Rectal smooth muscle tissue (tissue), 1 donor: ENCODE measurements around the gene STAC3.
"Not testable (repeated sequence)": the region's sequence is repeated elsewhere in the genome, so short reads cannot be mapped to it uniquely, and the experiment has no call there.

Source experiments
- H3K27ac ChIP-seq: one replicate; pipeline ENCODE4 v1.7.0; 2013; ENCODE audit warnings: low read depth, low read length, inconsistent platforms
- H3K27me3 ChIP-seq: one replicate; pipeline ENCODE4 v1.7.0; 2013; ENCODE audit warnings: low read length; ENCODE audit not compliant: control insufficient read depth, insufficient read depth
- H3K36me3 ChIP-seq: one replicate; pipeline ENCODE4 v1.7.0; 2013; ENCODE audit warnings: low read length; ENCODE audit not compliant: control insufficient read depth, insufficient read depth
- H3K4me1 ChIP-seq: one replicate; pipeline ENCODE4 v1.7.0; 2013; ENCODE audit warnings: low read length; ENCODE audit not compliant: control insufficient read depth, insufficient read depth
- H3K4me3 ChIP-seq: one replicate; pipeline ENCODE4 v1.7.0; 2013; ENCODE audit warnings: low read length
- H3K9ac ChIP-seq: one replicate; pipeline ENCODE4 v1.7.0; 2013; ENCODE audit warnings: low read length

The STAC3 gene

GRCh38 chr12:57250956-57251355, at the start of gene STAC3:
STAC3 (minus strand) TSS chr12:57251187; CDS start chr12:57249636, 1,551 bp downstream.
- Histone ChIP-seq H3K36me3 (peaks cover under 1% of the 10 kb centered on the region), H3K4me1 (no peaks in the 10 kb centered on the region), H3K27me3 (no peaks in the 10 kb centered on the region), H3K4me3 (no peak within 1 kb of the TSS), H3K27ac (no peak within 1 kb of the TSS), H3K9ac (no peak within 1 kb of the TSS)

- peaks cover 24% of the 10 kb centered on the region for H3K36me3 ChIP-seq
- no peak overlapping the region for H3K27ac ChIP-seq
- H3K9ac ChIP-seq = no peak overlapping the region
- H3K4me1 ChIP-seq = no peaks in the 10 kb centered on the region
- H3K4me3 ChIP-seq = no peak overlapping the region
- no peaks in the 10 kb centered on the region for H3K27me3 ChIP-seq
Measured at GRCh38 chr12:57299514-57300016, 48.6 kb upstream of the STAC3 start.

GRCh38 chr12:57296291-57296690, 45.3 kb upstream of the STAC3 start:
- H3K4me1 ChIP-seq = no peaks in the 10 kb centered on the region
- H3K36me3 ChIP-seq = peaks cover 29% of the 10 kb centered on the region
- H3K27ac ChIP-seq = no peak overlapping the region

GRCh38 chr12:57282073-57282472, 31.1 kb upstream of the STAC3 start:
- H3K36me3 ChIP-seq = peaks cover 25% of the 10 kb centered on the region
- not testable (repeated sequence) for H3K4me1 ChIP-seq, H3K4me3 ChIP-seq, H3K27ac ChIP-seq, H3K27me3 ChIP-seq, H3K9ac ChIP-seq

More at GRCh38 chr12:57296291-57296690, 45.3 kb upstream of the STAC3 start:
- Histone ChIP-seq H3K4me3 (no peak overlapping the region), H3K9ac (no peak overlapping the region), H3K27me3 (no peaks in the 10 kb centered on the region)

- H3K9ac ChIP-seq = no peak overlapping the region
- peaks cover 26% of the 10 kb centered on the region for H3K36me3 ChIP-seq
Measured at GRCh38 chr12:57280211-57281062, 29.4 kb upstream of the STAC3 start.

GRCh38 chr12:57278465-57279381, 27.7 kb upstream of the STAC3 start:
- Histone ChIP-seq H3K36me3 (peaks cover 22% of the 10 kb centered on the region), H3K27me3 (no peaks in the 10 kb centered on the region), H3K27ac (no peak overlapping the region), H3K4me3 (no peak overlapping the region), H3K4me1 (no peaks in the 10 kb centered on the region), H3K9ac (no peak overlapping the region)

More at GRCh38 chr12:57280211-57281062, 29.4 kb upstream of the STAC3 start:
- Histone ChIP-seq H3K27ac (no peak overlapping the region), H3K27me3 (no peaks in the 10 kb centered on the region), H3K4me1 (no peaks in the 10 kb centered on the region), H3K4me3 (no peak overlapping the region)

- Histone ChIP-seq H3K36me3 (peaks cover 26% of the 10 kb centered on the region), H3K9ac (no peak overlapping the region), H3K27me3 (no peaks in the 10 kb centered on the region), H3K4me1 (no peaks in the 10 kb centered on the region), H3K4me3 (no peak overlapping the region), H3K27ac (no peak overlapping the region)
Measured at GRCh38 chr12:57276935-57277563, 26.1 kb upstream of the STAC3 start.

- not testable (repeated sequence) for H3K27me3 ChIP-seq, H3K4me1 ChIP-seq, H3K27ac ChIP-seq, H3K9ac ChIP-seq, H3K4me3 ChIP-seq
- H3K36me3 ChIP-seq = peaks cover 25% of the 10 kb centered on the region
Measured at GRCh38 chr12:57276233-57276632, 25.2 kb upstream of the STAC3 start.

- Histone ChIP-seq H3K27ac (no peak overlapping the region), H3K9ac (no peak overlapping the region)
Measured at GRCh38 chr12:57273516-57273915, 22.5 kb upstream of the STAC3 start.

GRCh38 chr12:57272337-57273151, 21.6 kb upstream of the STAC3 start:
- Histone ChIP-seq H3K4me3 (no peak overlapping the region), H3K27me3 (no peaks in the 10 kb centered on the region), H3K9ac (no peak overlapping the region), H3K27ac (no peak overlapping the region), H3K36me3 (peaks cover 27% of the 10 kb centered on the region), H3K4me1 (no peaks in the 10 kb centered on the region)

More at GRCh38 chr12:57273516-57273915, 22.5 kb upstream of the STAC3 start:
- no peak overlapping the region for H3K4me3 ChIP-seq
- no peaks in the 10 kb centered on the region for H3K4me1 ChIP-seq
- H3K36me3 ChIP-seq = peaks cover 27% of the 10 kb centered on the region
- H3K27me3 ChIP-seq = no peaks in the 10 kb centered on the region

GRCh38 chr12:57270966-57271470, 20.0 kb upstream of the STAC3 start:
- Histone ChIP-seq H3K4me3 (no peak overlapping the region), H3K9ac (no peak overlapping the region), H3K36me3 (peaks cover 31% of the 10 kb centered on the region), H3K27me3 (no peaks in the 10 kb centered on the region), H3K4me1 (no peaks in the 10 kb centered on the region), H3K27ac (no peak overlapping the region)
